GM12872 (cell line): ENCODE data around the gene GSAP.

Experiments
- CTCF ChIP-seq: IDR thresholded peaks from 3 replicates; pipeline ENCODE4 v1.5.1; 2011; ENCODE audit warnings: low read depth, mild to moderate bottlenecking, low read length, moderate library complexity; ENCODE audit not compliant: insufficient read depth

Gene GSAP

GRCh38 chr7:77354914-77355313 lies 61.2 kb downstream of the GSAP start:
- TF ChIP-seq CTCF = no peak

GRCh38 chr7:77354484-77354883 lies 61.7 kb downstream of the GSAP start:
- TF ChIP-seq CTCF = no peak

GRCh38 chr7:77353911-77354310 lies 62.2 kb downstream of the GSAP start:
- no peak for TF ChIP-seq CTCF

- no peak for TF ChIP-seq CTCF
These were observed 62.8 kb downstream of the GSAP start for GRCh38 chr7:77353407-77353721.

GRCh38 chr7:77352665-77353406 lies 63.3 kb downstream of the GSAP start:
- TF ChIP-seq CTCF = no peak

- TF ChIP-seq CTCF = no peak
These were observed 64.6 kb downstream of the GSAP start for GRCh38 chr7:77351539-77352004.

GRCh38 chr7:77349141-77349540 lies 67.0 kb downstream of the GSAP start:
- TF ChIP-seq CTCF = no peak
